Glutamatergic neuron (in vitro differentiated cells): ENCODE data around the gene TMEM98. TPM values are rescaled to one million over a fixed set of nuclear protein-coding genes. Genes with fewer than 3 reads are reported as not detected.
A peak's percentile ranks its signal among the peaks of the same experiment; 100 is the strongest.

Source experiments
- DNase-seq: peaks from one replicate; pipeline ENCODE4 v3.0.0; 2022
- H3K27ac Mint-ChIP-seq: one replicate; pipeline ENCODE4 v1.8.0; 2020; ENCODE audit warnings: mild to moderate bottlenecking, mixed read lengths, inconsistent platforms; ENCODE audit not compliant: unreplicated experiment
- H3K27me3 Mint-ChIP-seq: one replicate; pipeline ENCODE4 v1.8.0; 2020; ENCODE audit warnings: mild to moderate bottlenecking, moderate library complexity, mixed read lengths, inconsistent platforms; ENCODE audit not compliant: unreplicated experiment
- H3K36me3 Mint-ChIP-seq: one replicate; pipeline ENCODE4 v1.8.0; 2020; ENCODE audit warnings: mild to moderate bottlenecking, mixed read lengths, inconsistent platforms; ENCODE audit not compliant: unreplicated experiment
- H3K4me1 Mint-ChIP-seq: one replicate; pipeline ENCODE4 v1.8.0; 2020; ENCODE audit warnings: mild to moderate bottlenecking, low read depth, mixed read lengths, inconsistent platforms; ENCODE audit not compliant: unreplicated experiment
- H3K4me3 Mint-ChIP-seq: one replicate; pipeline ENCODE4 v1.8.0; 2020; ENCODE audit warnings: mild to moderate bottlenecking, mixed read lengths, inconsistent platforms; ENCODE audit not compliant: unreplicated experiment
- H3K9me3 Mint-ChIP-seq: one replicate; pipeline ENCODE4 v1.8.0; 2020; ENCODE audit warnings: mild to moderate bottlenecking, moderate library complexity, mixed read lengths, inconsistent platforms; ENCODE audit not compliant: unreplicated experiment
- CTCF ChIP-seq: fragments of 200-600 bp; sonication (generic); IDR thresholded peaks from one replicate; pipeline ENCODE4 v1.5.0; 2021; ENCODE audit not compliant: partially characterized antibody, unreplicated experiment
- total RNA-seq: library from RNA; stranded (reverse); fragmentation: NEBNext Ultra II Directional; extraction: Animal tissue kit (Norgen Biotek cat#: 25700); gene quantifications from one replicate; pipeline ENCODE4 v1.2.1, GENCODE V29; 2021; ENCODE audit not compliant: unreplicated experiment

Gene TMEM98
- total RNA-seq, 1 donor from 2014 or later = 62.3 TPM

GRCh38 chr17:32929588-32929987 is 1.6 kb downstream of the TMEM98 start:
- Mint-ChIP-seq H3K4me1 (peaks cover 1% of the 10 kb centered on the region), H3K9me3 (no peaks in the 10 kb centered on the region), H3K4me3 (peak overlapping the region; percentile 5), H3K27me3 (peaks cover 4% of the 10 kb centered on the region), H3K27ac (peak overlapping the region; percentile 62), H3K36me3 (no peaks in the 10 kb centered on the region)
- no peak for TF ChIP-seq CTCF
- no peak for DNase-seq

- no peak for DNase-seq
- no peaks in the 10 kb centered on the region for H3K36me3 Mint-ChIP-seq
- no peaks in the 10 kb centered on the region for H3K9me3 Mint-ChIP-seq
- no peak for TF ChIP-seq CTCF
- H3K27ac Mint-ChIP-seq = no peak overlapping the region
- H3K4me1 Mint-ChIP-seq = peaks cover 1% of the 10 kb centered on the region
- H3K4me3 Mint-ChIP-seq = no peak overlapping the region
- peaks cover 4% of the 10 kb centered on the region for H3K27me3 Mint-ChIP-seq
These were observed 2.6 kb downstream of the TMEM98 start for GRCh38 chr17:32930512-32930911.

- TF ChIP-seq CTCF = no peak
- Mint-ChIP-seq H3K27ac (no peak overlapping the region), H3K9me3 (no peaks in the 10 kb centered on the region)
These were observed 3.7 kb downstream of the TMEM98 start for GRCh38 chr17:32931686-32932085.

DNA sequence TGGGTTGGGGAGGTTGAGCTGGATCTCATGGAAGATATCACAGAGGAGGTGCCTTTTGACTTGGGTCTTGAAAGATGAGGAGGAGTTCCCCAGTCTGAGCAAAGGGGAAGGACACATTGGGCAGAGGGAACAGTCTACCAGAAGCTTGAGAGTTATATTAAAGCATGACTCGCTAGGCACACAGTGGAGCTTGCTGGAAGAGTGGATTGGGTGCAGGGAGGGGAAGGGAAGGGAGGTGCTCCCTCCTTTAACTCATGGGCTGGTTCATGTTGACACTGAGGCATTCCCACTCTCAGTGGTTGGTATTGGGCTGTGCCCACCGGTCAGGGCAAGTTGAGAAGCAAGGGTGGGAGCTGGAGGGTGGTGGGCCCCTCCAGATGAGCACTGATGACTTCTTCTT is 5.9 kb downstream of the TMEM98 start:
- Mint-ChIP-seq H3K4me3 (no peak overlapping the region), H3K27me3 (peaks cover 3% of the 10 kb centered on the region), H3K4me1 (peaks cover 3% of the 10 kb centered on the region), H3K9me3 (no peaks in the 10 kb centered on the region), H3K36me3 (no peaks in the 10 kb centered on the region), H3K27ac (no peak overlapping the region)
- no peak for DNase-seq
- TF ChIP-seq CTCF = no peak

More at GRCh38 chr17:32931686-32932085, 3.7 kb downstream of the TMEM98 start:
- peaks cover 4% of the 10 kb centered on the region for H3K27me3 Mint-ChIP-seq
- no peak for DNase-seq
- no peak overlapping the region for H3K4me3 Mint-ChIP-seq
- H3K36me3 Mint-ChIP-seq = no peaks in the 10 kb centered on the region
- peaks cover 2% of the 10 kb centered on the region for H3K4me1 Mint-ChIP-seq

GRCh38 chr17:32935726-32936125 is 7.8 kb downstream of the TMEM98 start:
- DNase-seq = no peak
- TF ChIP-seq CTCF = no peak
- H3K9me3 Mint-ChIP-seq = no peaks in the 10 kb centered on the region
- no peak overlapping the region for H3K4me3 Mint-ChIP-seq
- no peak overlapping the region for H3K27ac Mint-ChIP-seq
- H3K4me1 Mint-ChIP-seq = peaks cover 1% of the 10 kb centered on the region
- no peaks in the 10 kb centered on the region for H3K36me3 Mint-ChIP-seq
- peaks cover 3% of the 10 kb centered on the region for H3K27me3 Mint-ChIP-seq
